ENCODE measurements around the gene KCTD16.

- no peak for TF ChIP-seq RCOR1 (IDR thresholded peaks at IDR 0.05; ENCODE audit: low read depth, low read length)
- TF ChIP-seq RAD21 (conservative IDR thresholded peaks at IDR 0.05 in 1 of 2, IDR thresholded peaks at IDR 0.05 in 1 of 2): no peak
- no peak for TF ChIP-seq ZFP36 (IDR thresholded peaks at IDR 0.05; ENCODE audit: borderline replicate concordance, partially characterized antibody)
- no peak for TF ChIP-seq HOXA7 (CRISPR knock-in tag; IDR thresholded peaks at IDR 0.05)
- TF ChIP-seq, protein P1, sequence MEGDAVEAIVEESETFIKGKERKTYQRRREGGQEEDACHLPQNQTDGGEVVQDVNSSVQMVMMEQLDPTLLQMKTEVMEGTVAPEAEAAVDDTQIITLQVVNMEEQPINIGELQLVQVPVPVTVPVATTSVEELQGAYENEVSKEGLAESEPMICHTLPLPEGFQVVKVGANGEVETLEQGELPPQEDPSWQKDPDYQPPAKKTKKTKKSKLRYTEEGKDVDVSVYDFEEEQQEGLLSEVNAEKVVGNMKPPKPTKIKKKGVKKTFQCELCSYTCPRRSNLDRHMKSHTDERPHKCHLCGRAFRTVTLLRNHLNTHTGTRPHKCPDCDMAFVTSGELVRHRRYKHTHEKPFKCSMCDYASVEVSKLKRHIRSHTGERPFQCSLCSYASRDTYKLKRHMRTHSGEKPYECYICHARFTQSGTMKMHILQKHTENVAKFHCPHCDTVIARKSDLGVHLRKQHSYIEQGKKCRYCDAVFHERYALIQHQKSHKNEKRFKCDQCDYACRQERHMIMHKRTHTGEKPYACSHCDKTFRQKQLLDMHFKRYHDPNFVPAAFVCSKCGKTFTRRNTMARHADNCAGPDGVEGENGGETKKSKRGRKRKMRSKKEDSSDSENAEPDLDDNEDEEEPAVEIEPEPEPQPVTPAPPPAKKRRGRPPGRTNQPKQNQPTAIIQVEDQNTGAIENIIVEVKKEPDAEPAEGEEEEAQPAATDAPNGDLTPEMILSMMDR (IDR thresholded peaks at IDR 0.05): no peak
- TF ChIP-seq ZSCAN20 (CRISPR knock-in tag; IDR thresholded peaks at IDR 0.05): no peak
- TF ChIP-seq, protein P2, sequence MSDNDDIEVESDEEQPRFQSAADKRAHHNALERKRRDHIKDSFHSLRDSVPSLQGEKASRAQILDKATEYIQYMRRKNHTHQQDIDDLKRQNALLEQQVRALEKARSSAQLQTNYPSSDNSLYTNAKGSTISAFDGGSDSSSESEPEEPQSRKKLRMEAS (IDR thresholded peaks at IDR 0.05): no peak
- TF ChIP-seq POLR2A (IDR thresholded peaks at IDR 0.05; ENCODE audit: low read length): no peak
- no peak for TF ChIP-seq FOSL2 (IDR thresholded peaks at IDR 0.05)
- no peak for TF ChIP-seq FOSL2 (CRISPR knock-in tag; IDR thresholded peaks at IDR 0.05)
- TF ChIP-seq RNF2 (IDR thresholded peaks at IDR 0.05; ENCODE audit: borderline replicate concordance, low read depth): no peak
- TF ChIP-seq EHF (CRISPR knock-in tag; IDR thresholded peaks at IDR 0.05): no peak
These were observed 232.4 kb downstream of the KCTD16 start for GRCh38 chr5:144403058-144403457.
